H1 (cell line): Measurements from ENCODE around the gene CLIC3. TPM values are rescaled to one million over a fixed set of nuclear protein-coding genes. Genes with fewer than 3 reads are reported as not detected.

Experiments
- BCL11A ChIP-seq, 2 experiments: IDR thresholded peaks; one replicate each; pipeline ENCODE4 v1.6.1; 2011; ENCODE audit warnings: low read depth in 2 of 2, low read length in 2 of 2, mild to moderate bottlenecking in 2 of 2
- JUND ChIP-seq: IDR thresholded peaks from 2 replicates; pipeline ENCODE4 v1.6.1; 2011; ENCODE audit warnings: mild to moderate bottlenecking, improper control_type of control experiment, low read length
- MAFK ChIP-seq: IDR thresholded peaks from 2 replicates; pipeline ENCODE4 v1.6.1; 2012; ENCODE audit warnings: low read depth, mild to moderate bottlenecking, improper control_type of control experiment, low read length
- NANOG ChIP-seq: IDR thresholded peaks from 2 replicates; pipeline ENCODE4 v1.6.1; 2011; ENCODE audit warnings: low read length, low read depth, mild to moderate bottlenecking, inconsistent platforms; ENCODE audit not compliant: insufficient read depth, poor library complexity, severe bottlenecking
- SAP30 ChIP-seq: fragments of 300-600 bp; sonication (generic); IDR thresholded peaks from 2 replicates; pipeline ENCODE4 v1.7.1; 2012; ENCODE audit warnings: low read length, moderate library complexity, mild to moderate bottlenecking, inconsistent platforms; ENCODE audit not compliant: insufficient read depth, insufficient replicate concordance
- SRF ChIP-seq: IDR thresholded peaks from 2 replicates; pipeline ENCODE4 v1.6.1; 2011; ENCODE audit warnings: mild to moderate bottlenecking, low read depth, low read length, moderate library complexity
- USF2 ChIP-seq: IDR thresholded peaks from 2 replicates; pipeline ENCODE4 v1.6.1; 2011; ENCODE audit warnings: low read length, improper control_type of control experiment
- polyA plus RNA-seq, 7 experiments: library from polyadenylated mRNA; depleted of rRNA in 3 of 7; stranded (reverse) in 5 of 7; unstranded in 2 of 7; fragments of >200 nt in 5 of 7; fragments of 200-250 nt in 2 of 7; gene quantifications; 1 replicate in 5 of 7; 2 replicates in 1 of 7; 4 replicates in 1 of 7; pipeline versions ENCODE4 v1.2.1 to v1.2.3, GENCODE V29; 2011 to 2013; ENCODE audit warnings: missing spikeins in 2 of 7, mixed read lengths in 2 of 7
- total RNA-seq: library from RNA; stranded (reverse); fragmentation: NEBNext Ultra II Directional; extraction: Animal tissue kit (Norgen Biotek cat#: 25700); gene quantifications from 2 replicates; pipeline ENCODE4 v1.2.1, GENCODE V29; 2021
- TF ChIP-seq, protein P1 (sequence below): IDR thresholded peaks from 2 replicates; pipeline ENCODE4 v1.6.1; 2011; ENCODE audit warnings: low read depth, mild to moderate bottlenecking, low read length; ENCODE audit not compliant: insufficient read depth

Gene CLIC3
- total and polyA plus RNA-seq, 2 of the 8 experiments (the other 6 are each of a cell fraction or from before 2014, with no cell fraction given), result 0.12 TPM; not detected in 1

GRCh38 chr9:137007108-137007815, 10.9 kb upstream of the CLIC3 start (continued):
- TF ChIP-seq USF2 (no peak), JUND (no peak), MAFK (no peak), SAP30 (no peak), SRF (no peak), BCL11A (IDR thresholded peaks at IDR 0.05; ENCODE audit: low read depth in 2 of 2, low read length in 2 of 2) (no peak), NANOG (no peak)
- TF ChIP-seq, protein P1, sequence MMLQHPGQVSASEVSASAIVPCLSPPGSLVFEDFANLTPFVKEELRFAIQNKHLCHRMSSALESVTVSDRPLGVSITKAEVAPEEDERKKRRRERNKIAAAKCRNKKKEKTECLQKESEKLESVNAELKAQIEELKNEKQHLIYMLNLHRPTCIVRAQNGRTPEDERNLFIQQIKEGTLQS, result no peak
